ENCODE data around the gene EPO.

- no peak for TF ChIP-seq CTCF (conservative IDR thresholded peaks at IDR 0.05; ENCODE audit: low read length)
- TF ChIP-seq EZH2phosphoT487 (IDR thresholded peaks at IDR 0.05; ENCODE audit: borderline replicate concordance) = no peak
Measured at GRCh38 chr7:100675105-100675451, 45.2 kb upstream of the EPO start.

All from Loucy (cell line).